ENCODE measurements around the gene NIP7. TPM values are rescaled to one million over a fixed set of nuclear protein-coding genes. Genes with fewer than 3 reads are reported as not detected.
"Not testable (repeated sequence)": the region's sequence is repeated elsewhere in the genome, so short reads cannot be mapped to it uniquely, and the experiment has no call there.

NIP7 gene
- total RNA-seq, 2 experiments from 2014 or later = 36.5 to 38.0 TPM

- H3K27ac Mint-ChIP-seq, POLR2A ChIA-PET, H3K27me3 Mint-ChIP-seq, H3K9me3 Mint-ChIP-seq, H3K4me3 Mint-ChIP-seq, H3K4me1 Mint-ChIP-seq, CTCF ChIA-PET, DNase-seq: not testable (repeated sequence)
- H3K36me3 Mint-ChIP-seq (ENCODE audit: low read depth) = peaks cover 34% of the 10 kb centered on the region
Measured at GRCh38 chr16:69360070-69360469, 20.5 kb downstream of the NIP7 start.

- H3K27ac Mint-ChIP-seq = peak overlapping the region; percentile 7
Measured at GRCh38 chr16:69363281-69363717, 23.7 kb downstream of the NIP7 start.

GRCh38 chr16:69364088-69364487 lies 24.5 kb downstream of the NIP7 start:
- Mint-ChIP-seq H3K4me3 (no peak overlapping the region), H3K36me3 (ENCODE audit: low read depth) (peaks cover 38% of the 10 kb centered on the region), H3K27ac (no peak overlapping the region), H3K27me3 (no peaks in the 10 kb centered on the region), H3K4me1 (peaks cover 5% of the 10 kb centered on the region), H3K9me3 (no peaks in the 10 kb centered on the region)
- no peak for DNase-seq
- ChIA-PET CTCF (no interaction called here), POLR2A (no interaction called here)

More at GRCh38 chr16:69363281-69363717, 23.7 kb downstream of the NIP7 start:
- CTCF ChIA-PET = no interaction called here
- POLR2A ChIA-PET = no interaction called here
- Mint-ChIP-seq H3K4me3 (no peak overlapping the region), H3K9me3 (no peaks in the 10 kb centered on the region), H3K27me3 (no peaks in the 10 kb centered on the region), H3K4me1 (peaks cover 5% of the 10 kb centered on the region), H3K36me3 (ENCODE audit: low read depth) (peaks cover 34% of the 10 kb centered on the region)
- DNase-seq = no peak

- Mint-ChIP-seq H3K36me3 (ENCODE audit: low read depth) (peaks cover 49% of the 10 kb centered on the region), H3K4me1 (peaks cover 9% of the 10 kb centered on the region), H3K9me3 (no peaks in the 10 kb centered on the region), H3K27ac (no peak overlapping the region), H3K4me3 (no peak overlapping the region), H3K27me3 (no peaks in the 10 kb centered on the region)
- CTCF ChIA-PET = no interaction called here
- POLR2A ChIA-PET = no interaction called here
- no peak for DNase-seq
Measured at GRCh38 chr16:69365901-69366300, 26.3 kb downstream of the NIP7 start.

- H3K4me3 Mint-ChIP-seq = no peak overlapping the region
- H3K4me1 Mint-ChIP-seq = peaks cover 9% of the 10 kb centered on the region
- H3K9me3 Mint-ChIP-seq = no peaks in the 10 kb centered on the region
- ChIA-PET POLR2A (no interaction called here), CTCF (interaction anchor here (0.5 kb wide), 1 partner anchor 59 kb away, joined by 3 read pairs; no protein-coding TSS in a partner anchor)
- no peak overlapping the region for H3K27ac Mint-ChIP-seq
- H3K27me3 Mint-ChIP-seq = no peaks in the 10 kb centered on the region
- DNase-seq = no peak
- peaks cover 44% of the 10 kb centered on the region for H3K36me3 Mint-ChIP-seq (ENCODE audit: low read depth)
Measured at GRCh38 chr16:69366431-69366830, 26.9 kb downstream of the NIP7 start.

- Mint-ChIP-seq H3K4me1 (peaks cover 9% of the 10 kb centered on the region), H3K27me3 (no peaks in the 10 kb centered on the region), H3K9me3 (no peaks in the 10 kb centered on the region), H3K4me3 (no peak overlapping the region), H3K36me3 (ENCODE audit: low read depth) (peaks cover 49% of the 10 kb centered on the region), H3K27ac (no peak overlapping the region)
- CTCF ChIA-PET = no interaction called here
- no peak for DNase-seq
- POLR2A ChIA-PET = no interaction called here
Measured at GRCh38 chr16:69367980-69368379, 28.4 kb downstream of the NIP7 start.

- Mint-ChIP-seq H3K9me3 (no peaks in the 10 kb centered on the region), H3K27me3 (no peaks in the 10 kb centered on the region), H3K4me1 (peaks cover 12% of the 10 kb centered on the region), H3K4me3 (no peak overlapping the region), H3K36me3 (ENCODE audit: low read depth) (peaks cover 48% of the 10 kb centered on the region), H3K27ac (no peak overlapping the region)
- ChIA-PET POLR2A (no interaction called here), CTCF (no interaction called here)
- DNase-seq = no peak
Measured at GRCh38 chr16:69368866-69369265, 29.3 kb downstream of the NIP7 start.

- Mint-ChIP-seq H3K4me3 (no peak overlapping the region), H3K36me3 (ENCODE audit: low read depth) (peaks cover 42% of the 10 kb centered on the region), H3K27ac (no peak overlapping the region), H3K9me3 (no peaks in the 10 kb centered on the region), H3K27me3 (no peaks in the 10 kb centered on the region), H3K4me1 (peaks cover 12% of the 10 kb centered on the region)
- ChIA-PET POLR2A (interaction anchor here (0.6 kb wide), 1 partner anchor 54 kb away, joined by 3 read pairs; no protein-coding TSS in a partner anchor), CTCF (no interaction called here)
- no peak for DNase-seq
Measured at GRCh38 chr16:69371564-69371963, 32.0 kb downstream of the NIP7 start.

GRCh38 chr16:69373019-69373418 lies 33.4 kb downstream of the NIP7 start:
- no peak for DNase-seq
- Mint-ChIP-seq H3K4me1 (peaks cover 12% of the 10 kb centered on the region), H3K4me3 (no peak overlapping the region), H3K27ac (no peak overlapping the region), H3K9me3 (no peaks in the 10 kb centered on the region), H3K27me3 (no peaks in the 10 kb centered on the region), H3K36me3 (ENCODE audit: low read depth) (peaks cover 41% of the 10 kb centered on the region)
- CTCF ChIA-PET = interaction anchor here (0.8 kb wide), 1 partner anchor 12 kb away, joined by 3 read pairs; no protein-coding TSS in a partner anchor
- POLR2A ChIA-PET = no interaction called here

- no peak overlapping the region for H3K4me3 Mint-ChIP-seq
- no peaks in the 10 kb centered on the region for H3K27me3 Mint-ChIP-seq
- peaks cover 32% of the 10 kb centered on the region for H3K36me3 Mint-ChIP-seq (ENCODE audit: low read depth)
- POLR2A ChIA-PET = no interaction called here
- CTCF ChIA-PET = interaction anchor here (0.7 to 1.4 kb wide), 3 partner anchors 9 to 30 kb away, joined by 3 to 6 read pairs (median 5); partner anchors contain the start of gene TERF2
- peaks cover 14% of the 10 kb centered on the region for H3K4me1 Mint-ChIP-seq
- no peaks in the 10 kb centered on the region for H3K9me3 Mint-ChIP-seq
- no peak overlapping the region for H3K27ac Mint-ChIP-seq
- DNase-seq = no peak
Measured at GRCh38 chr16:69376393-69377059, 37.0 kb downstream of the NIP7 start.

- peaks cover 36% of the 10 kb centered on the region for H3K36me3 Mint-ChIP-seq (ENCODE audit: low read depth)
- no peaks in the 10 kb centered on the region for H3K27me3 Mint-ChIP-seq
- DNase-seq = no peak
- H3K4me1 Mint-ChIP-seq = peaks cover 24% of the 10 kb centered on the region
- H3K9me3 Mint-ChIP-seq = no peaks in the 10 kb centered on the region
- no peak overlapping the region for H3K27ac Mint-ChIP-seq
- ChIA-PET POLR2A (interaction anchor here (0.7 kb wide), 1 partner anchor 230 kb away, joined by 4 read pairs; no protein-coding TSS in a partner anchor), CTCF (interaction anchor here (0.7 to 1.2 kb wide), 3 partner anchors 10 to 174 kb away, joined by 3 to 4 read pairs (median 3); no protein-coding TSS in a partner anchor)
- H3K4me3 Mint-ChIP-seq = no peak overlapping the region
Measured at GRCh38 chr16:69378036-69378435, 38.5 kb downstream of the NIP7 start.

GRCh38 chr16:69378760-69379159 lies 39.2 kb downstream of the NIP7 start:
- peaks cover 37% of the 10 kb centered on the region for H3K36me3 Mint-ChIP-seq (ENCODE audit: low read depth)

GRCh38 chr16:69381231-69381630 lies 41.7 kb downstream of the NIP7 start:
- ChIA-PET POLR2A (no interaction called here), CTCF (interaction anchor here (0.6 to 0.7 kb wide), 2 partner anchors 64 to 888 kb away, joined by 3 read pairs; no protein-coding TSS in a partner anchor)
- DNase-seq = no peak
- no peak overlapping the region for H3K27ac Mint-ChIP-seq
- peaks cover 40% of the 10 kb centered on the region for H3K4me1 Mint-ChIP-seq
- no peaks in the 10 kb centered on the region for H3K27me3 Mint-ChIP-seq
- no peak overlapping the region for H3K4me3 Mint-ChIP-seq
- H3K36me3 Mint-ChIP-seq (ENCODE audit: low read depth) = peaks cover 48% of the 10 kb centered on the region
- H3K9me3 Mint-ChIP-seq = no peaks in the 10 kb centered on the region

More at GRCh38 chr16:69378760-69379159, 39.2 kb downstream of the NIP7 start:
- Mint-ChIP-seq H3K27me3 (no peaks in the 10 kb centered on the region), H3K9me3 (no peaks in the 10 kb centered on the region), H3K4me3 (no peak overlapping the region), H3K4me1 (peaks cover 28% of the 10 kb centered on the region), H3K27ac (no peak overlapping the region)
- ChIA-PET CTCF (interaction anchor here (0.7 to 1.2 kb wide), 3 partner anchors 9 to 173 kb away, joined by 3 to 4 read pairs (median 3); no protein-coding TSS in a partner anchor), POLR2A (interaction anchor here (0.7 kb wide), 1 partner anchor 231 kb away, joined by 4 read pairs; no protein-coding TSS in a partner anchor)
- DNase-seq = no peak

All from activated CD4-positive, alpha-beta T cell treated with anti-CD3 and anti-CD28 coated beads, Interleukin-2, amount 10 ng/mL, durations not matched to agents 7 days and 5 days (primary cell).